K562 (cell line): Measurements from ENCODE around the gene CD37. TPM values are rescaled to one million over a fixed set of nuclear protein-coding genes. Genes with fewer than 3 reads are reported as not detected.

Source experiments
- ATAC-seq: fragments of 200-7000 bp; cut with Tn5 transposase; 3 replicates; pipeline ENCODE4 v1.9.1; 2020; ENCODE audit warnings: moderate library complexity
- BruUV-seq: library from RNA; stranded (reverse); fragments of 400-500 nt; replicated peaks from 2 replicates; lab custom pipeline; 2021; lab: Mats Ljungman, UMichigan
- CTCF ChIA-PET: fragments of 300-600 bp; formaldehyde crosslinking; extraction: SDS; loops from one replicate; lab custom pipeline; 2021; ENCODE audit warnings: low intra/inter-chr PET ratio; lab: Yijun Ruan, JAX
- POLR2A ChIA-PET: fragments of 300-600, 350-650 bp; sonication (Branson Sonifier 250); formaldehyde crosslinking; extraction: SDS; loops from one replicate; lab custom pipeline; 2021; ENCODE audit warnings: antibody characterized with exemption, inconsistent platforms; lab: Yijun Ruan, JAX
- DNase-seq, 4 experiments: peaks; one replicate each; pipeline versions ENCODE4 v3.0.0 to v3.0.0-alpha.2; 2011 to 2018; ENCODE audit warnings: low spot score in 3 of 4, mixed read lengths in 3 of 4; ENCODE audit errors: extremely low read depth in 1 of 4
- FAIRE-seq: peaks from 2 replicates; lab custom pipeline; 2011; peaks lifted over from hg19 to GRCh38; lab: Jason Lieb, UNC
- H2AFZ ChIP-seq: 2 replicates; pipeline ENCODE4 v1.6.0; 2011; ENCODE audit warnings: low read depth, low read length, control low read depth, inconsistent platforms
- H3K27ac ChIP-seq: fragments of 200-600 bp; 3 replicates; pipeline ENCODE4 v1.8.0; 2011; ENCODE audit warnings: low read depth, mild to moderate bottlenecking, control low read depth, inconsistent platforms, low read length, moderate library complexity, mixed read lengths; ENCODE audit errors: extremely low read depth
- H3K27me3 ChIP-seq, 2 experiments: fragments of 300-600 bp in 1 of 2; 2 replicates in 1 of 2; 3 replicates in 1 of 2; pipeline versions ENCODE4 v1.6.0 to v1.8.0; 2011; ENCODE audit warnings: inconsistent platforms in 2 of 2, low read length in 2 of 2, mild to moderate bottlenecking in 1 of 2, mixed read lengths in 1 of 2, moderate library complexity in 1 of 2; ENCODE audit not compliant: control insufficient read depth in 2 of 2, insufficient read depth in 2 of 2
- H3K36me3 ChIP-seq: fragments of 300-600 bp; 3 replicates; pipeline ENCODE4 v1.8.0; 2011; ENCODE audit warnings: mild to moderate bottlenecking, low read length, inconsistent platforms; ENCODE audit not compliant: control insufficient read depth, insufficient read depth
- H3K4me1 ChIP-seq, 2 experiments: fragments of 200-600 bp in 1 of 2; replicated peaks in 1 of 2; 2 replicates in 1 of 2; 3 replicates in 1 of 2; pipeline versions ENCODE4 v1.5.1 to v1.8.0; 2011; ENCODE audit warnings: inconsistent platforms in 2 of 2, low read length in 2 of 2, mild to moderate bottlenecking in 1 of 2, mixed read lengths in 1 of 2, moderate library complexity in 1 of 2; ENCODE audit not compliant: control insufficient read depth in 2 of 2, insufficient read depth in 2 of 2
- H3K4me2 ChIP-seq: 2 replicates; pipeline ENCODE4 v1.6.1; 2011; ENCODE audit warnings: low read length, control low read depth, inconsistent platforms, mixed read lengths; ENCODE audit not compliant: insufficient read depth
- H3K4me3 ChIP-seq: fragments of 200-600 bp; sonication (generic), shearing (Covaris generic); 2 replicates; pipeline ENCODE4 v1.5.1; 2016; ENCODE audit warnings: control low read depth, inconsistent platforms
- H3K79me2 ChIP-seq: fragments of 200-600 bp; 3 replicates; pipeline ENCODE4 v1.8.0; 2011; ENCODE audit warnings: low read length, inconsistent platforms; ENCODE audit not compliant: control insufficient read depth, insufficient read depth
- H3K9ac ChIP-seq, 2 experiments: 2 replicates each; pipeline versions ENCODE4 v1.6.0 to v1.6.1; 2011; ENCODE audit warnings: low read depth in 2 of 2, low read length in 2 of 2, control low read depth in 1 of 2, inconsistent platforms in 1 of 2, mild to moderate bottlenecking in 1 of 2, mixed read lengths in 1 of 2; ENCODE audit not compliant: insufficient read depth in 1 of 2
- H3K9me1 ChIP-seq: one replicate; pipeline ENCODE4 v1.6.0; 2011; ENCODE audit warnings: inconsistent platforms, mild to moderate bottlenecking, low read length, moderate library complexity; ENCODE audit not compliant: control insufficient read depth, insufficient read depth
- H3K9me3 ChIP-seq: replicated peaks from 2 replicates; pipeline ENCODE4 v1.5.1; 2011; ENCODE audit warnings: low read depth, low read length, inconsistent platforms; ENCODE audit not compliant: control insufficient read depth, insufficient read depth
- H4K20me1 ChIP-seq: replicated peaks from 2 replicates; pipeline ENCODE4 v1.6.1; 2011; ENCODE audit warnings: low read length, inconsistent platforms, mixed read lengths; ENCODE audit not compliant: control insufficient read depth, insufficient read depth
- CCNT2 ChIP-seq: IDR thresholded peaks from 2 replicates; pipeline ENCODE4 v1.6.1; 2011; ENCODE audit warnings: borderline replicate concordance, low read depth, mild to moderate bottlenecking, moderate library complexity, mixed read lengths, low read length; ENCODE audit not compliant: insufficient read length; ENCODE audit errors: extremely low read depth
- CREBBP ChIP-seq: IDR thresholded peaks from one replicate; pipeline ENCODE4 v1.6.1; 2012; ENCODE audit warnings: low read depth, mild to moderate bottlenecking, control low read depth, inconsistent platforms, low read length
- DPF2 ChIP-seq: fragments of 450-650 bp; IDR thresholded peaks from 2 replicates; pipeline ENCODE4 v1.6.1; 2016
- E2F6 ChIP-seq, 2 experiments: IDR thresholded peaks; 2 replicates each; pipeline ENCODE4 v1.6.1; 2011; ENCODE audit warnings: borderline replicate concordance in 1 of 2, control low read depth in 1 of 2, low read depth in 1 of 2, low read length in 1 of 2, mild to moderate bottlenecking in 1 of 2, mixed read lengths in 1 of 2, moderate library complexity in 1 of 2; ENCODE audit not compliant: insufficient read depth in 1 of 2, insufficient read length in 1 of 2, poor library complexity in 1 of 2, severe bottlenecking in 1 of 2; ENCODE audit errors: extremely low read depth in 1 of 2
- HLTF ChIP-seq: fragments of 450-650 bp; IDR thresholded peaks from 2 replicates; pipeline ENCODE4 v1.6.1; 2016
- IRF2 ChIP-seq: sonication (generic); formaldehyde crosslinking; IDR thresholded peaks from 2 replicates; pipeline ENCODE4 v1.8.1; 2022; ENCODE audit warnings: mild to moderate bottlenecking, missing genetic modification reagents
- KLF16 ChIP-seq: IDR thresholded peaks from 2 replicates; pipeline ENCODE4 v1.6.1; 2016; ENCODE audit warnings: antibody characterized with exemption
- LCOR ChIP-seq: sonication (generic); formaldehyde crosslinking; IDR thresholded peaks from 2 replicates; pipeline ENCODE4 v1.8.0; 2022; ENCODE audit warnings: mild to moderate bottlenecking, missing genetic modification reagents
- PCBP2 ChIP-seq: fragments of 200-400 bp; formaldehyde crosslinking; IDR thresholded peaks from 2 replicates; pipeline ENCODE4 v1.6.1; 2018; ENCODE audit warnings: low read length, low read depth, mild to moderate bottlenecking, moderate library complexity; ENCODE audit not compliant: poor library complexity, severe bottlenecking
- PHF21A ChIP-seq: fragments of 450-650 bp; IDR thresholded peaks from 2 replicates; pipeline ENCODE4 v1.6.1; 2017; ENCODE audit warnings: low read depth, borderline replicate concordance
- PHTF2 ChIP-seq: fragments of 250-450 bp; sonication (Bioruptor Pico); IDR thresholded peaks from 2 replicates; pipeline ENCODE4 v1.5.0; 2021; ENCODE audit warnings: mild to moderate bottlenecking
- PPARD ChIP-seq: fragments of 250-450 bp; sonication (Bioruptor Pico); IDR thresholded peaks from 2 replicates; pipeline ENCODE4 v1.8.0; 2022; ENCODE audit warnings: inconsistent platforms, mild to moderate bottlenecking, moderate library complexity
- RBFOX2 ChIP-seq: fragments of 200-400 bp; formaldehyde crosslinking; IDR thresholded peaks from 2 replicates; pipeline ENCODE4 v1.6.1; 2017; ENCODE audit warnings: low read depth, mild to moderate bottlenecking, low read length, moderate library complexity
- SP2 ChIP-seq: IDR thresholded peaks from 2 replicates; pipeline ENCODE4 v1.6.1; 2011; ENCODE audit warnings: mild to moderate bottlenecking, low read depth, low read length, moderate library complexity; ENCODE audit not compliant: poor library complexity, severe bottlenecking; ENCODE audit errors: extremely low read depth
- SRF ChIP-seq, 2 experiments: fragments of 250-450, 450-650 bp in 1 of 2; sonication (Bioruptor Pico) in 1 of 2; sonication (generic) in 1 of 2; formaldehyde crosslinking; IDR thresholded peaks; 2 replicates each; pipeline versions ENCODE4 v1.5.0 to v1.5.1; 2020 to 2022; ENCODE audit warnings: mild to moderate bottlenecking in 1 of 2, missing genetic modification reagents in 1 of 2
- TCF7L2 ChIP-seq: fragments of 150-350 bp; IDR thresholded peaks from 2 replicates; pipeline ENCODE4 v1.6.1; 2016; ENCODE audit warnings: low read depth, mild to moderate bottlenecking, low read length, moderate library complexity
- YBX1 ChIP-seq: fragments of 450-650 bp; IDR thresholded peaks from 2 replicates; pipeline ENCODE4 v1.7.1; 2016; ENCODE audit warnings: mild to moderate bottlenecking
- ZNF75A ChIP-seq: fragments of 450-650 bp; formaldehyde crosslinking; IDR thresholded peaks from 2 replicates; pipeline ENCODE4 v1.4.0; 2020; ENCODE audit warnings: mild to moderate bottlenecking
- ZNF764 ChIP-seq: fragments of 250-450 bp; sonication (Bioruptor Pico); IDR thresholded peaks from 2 replicates; pipeline ENCODE4 v1.4.0; 2020; ENCODE audit warnings: low read depth, mild to moderate bottlenecking, moderate library complexity
- WGBS: fragments of 100-300 bp; shearing (Covaris generic); methylation state at CpG from one replicate; pipeline ENCODE4 v1.1.6; 2016; ENCODE audit warnings: low coverage, mixed read lengths; ENCODE audit not compliant: insufficient coverage; ENCODE audit errors: missing lambda C conversion rate; 5-methylcytosine and 5-hydroxymethylcytosine counted together
- in situ Hi-C: fragments of 300-500 bp; cut with MboI; formaldehyde crosslinking; loops from 4 replicates; pipeline ENCODE4 v1.15.0; 2018; ENCODE audit warnings: inconsistent platforms, mixed read lengths
- intact Hi-C: fragments of 100-400 bp; cut with micrococcal nuclease; formaldehyde crosslinking; loops from 2 replicates; pipeline ENCODE4 v1.14.2; 2022
- polyA plus RNA-seq, 8 experiments: library from polyadenylated mRNA; depleted of rRNA in 4 of 8; stranded (reverse) in 5 of 8; unstranded in 3 of 8; fragments of >200 nt; fragmentation: Nextera tagmentation in 2 of 8; fragmentation: Illumina TruSeq in 1 of 8; extraction: Ambion mirVana in 2 of 8; extraction: Trizol in 1 of 8; gene quantifications; 2 replicates each; pipeline versions ENCODE4 v1.2.1 to v1.2.3, GENCODE V29; 2011 to 2014; ENCODE audit warnings: inconsistent platforms in 1 of 8, missing spikeins in 1 of 8
- total RNA-seq, 7 experiments: library from RNA; depleted of rRNA in 6 of 7; stranded (reverse); fragments of >200 nt in 6 of 7; fragmentation: Illumina TruSeq in 2 of 7; extraction: Trizol in 2 of 7; gene quantifications; 2 replicates each; pipeline versions ENCODE4 v1.2.1 to v1.2.3, GENCODE V29; 2011 to 2021; ENCODE audit warnings: low replicate concordance in 1 of 7
- TF ChIP-seq, protein P1 (sequence below): fragments of 450-650 bp; formaldehyde crosslinking; conservative IDR thresholded peaks from 2 replicates; pipeline ENCODE4 v1.4.0; 2022; ENCODE audit warnings: mild to moderate bottlenecking, missing genetic modification characterization
- TF ChIP-seq, protein P2 (sequence below): sonication (generic); formaldehyde crosslinking; IDR thresholded peaks from 2 replicates; pipeline ENCODE4 v1.8.1; 2022; ENCODE audit warnings: missing genetic modification reagents

CD37 gene
- total and polyA plus RNA-seq, 9 of the 15 experiments (the other 6 are each of a cell fraction or from before 2014, with no cell fraction given), result 2.5 to 19.0 (median 7.4) TPM

DNA sequence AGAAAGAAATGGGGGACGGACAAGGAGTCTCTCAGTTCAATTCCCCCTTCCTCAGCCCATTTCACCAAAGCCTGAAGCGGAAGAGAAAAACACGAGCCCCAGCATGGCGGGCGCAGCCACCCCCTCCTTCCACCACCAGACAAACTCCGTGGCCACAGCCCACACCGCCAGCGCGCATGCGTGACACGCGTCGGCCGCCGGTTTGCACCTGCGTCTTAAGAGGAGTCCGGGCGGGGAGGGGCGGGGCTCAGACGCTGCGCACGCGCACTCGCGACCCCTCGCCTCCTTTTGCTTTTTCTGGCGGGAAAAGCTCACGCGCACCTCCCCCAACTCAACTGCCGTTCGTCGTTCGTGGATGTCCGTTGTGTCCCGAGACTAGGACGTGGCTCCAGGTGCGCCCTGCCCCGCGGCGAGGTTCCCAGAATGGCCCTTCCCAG lies 52.7 kb downstream of the CD37 start, which contains the start of gene KASH5:
TSS of gene KASH5 (plus strand) at position 314 of the 437 bp plus-strand sequence. CDS start 2,635 bp downstream, outside the sequence.
- CTCF ChIA-PET, result interaction anchor here (0.7 kb wide), 1 partner anchor 56 kb away, joined by 5 read pairs; no protein-coding TSS in a partner anchor
- DNase-seq (peak; percentile 85 to 90 (median 86)), ATAC-seq (peak; percentile 65), FAIRE-seq (peak; percentile 51)
- H3K27me3 ChIP-seq, result no peaks in the 10 kb centered on the region
- peak within 1 kb of the TSS; percentile 65 to 81 for H3K9ac ChIP-seq
- H3K9me3 ChIP-seq, result peaks cover 3% of the 10 kb centered on the region; the same call in 1 of the 2 replicates
- no peak within 1 kb of the TSS for H3K4me3 ChIP-seq
- intact Hi-C loops (no loop called here), in situ Hi-C loops (no loop called here)
- peaks cover 7 to 37% of the 10 kb centered on the region in 2 experiments; a peak in 4 of 5 replicates for H3K4me1 ChIP-seq
- peak within 1 kb of the TSS; percentile 74 for H2AFZ ChIP-seq
- H3K27ac ChIP-seq, result peak within 1 kb of the TSS; percentile 85
- no peaks in the 10 kb centered on the region for H3K9me1 ChIP-seq
- H3K79me2 ChIP-seq, result no peaks in the 10 kb centered on the region
- no peaks in the 10 kb centered on the region for H4K20me1 ChIP-seq
- H3K36me3 ChIP-seq, result no peaks in the 10 kb centered on the region
- POLR2A ChIA-PET, result interaction anchor here (0.8 kb wide), 1 partner anchor 12 kb away, joined by 4 read pairs; no protein-coding TSS in a partner anchor
- 36% methylated on average over 13 of the region's 40 CpGs for WGBS
- H3K4me2 ChIP-seq, result peak within 1 kb of the TSS; percentile 53
- BruUV-seq, result no TSS peak
- no peak for TF ChIP-seq CCNT2
- TF ChIP-seq PCBP2, result no peak
- TF ChIP-seq ZNF75A (CRISPR knock-in tag), result no peak
- no peak for TF ChIP-seq TCF7L2
- no peak for TF ChIP-seq HLTF
- TF ChIP-seq PPARD (CRISPR knock-in tag), result no peak
- no peak for TF ChIP-seq KLF16
- TF ChIP-seq PHTF2, result no peak
- TF ChIP-seq SP2, result no peak
- peak; percentile 75 for TF ChIP-seq RBFOX2
- TF ChIP-seq E2F6 (IDR thresholded peaks at IDR 0.05; ENCODE audit: borderline replicate concordance in 1 of 2, extremely low read depth in 1 of 2, insufficient read depth in 1 of 2, insufficient read length in 1 of 2, low read depth in 1 of 2, low read length in 1 of 2, poor library complexity in 1 of 2, severe bottlenecking in 1 of 2), result peak; percentile 96 to 97
- no peak for TF ChIP-seq LCOR (CRISPR knock-in tag)
- TF ChIP-seq, protein P1, sequence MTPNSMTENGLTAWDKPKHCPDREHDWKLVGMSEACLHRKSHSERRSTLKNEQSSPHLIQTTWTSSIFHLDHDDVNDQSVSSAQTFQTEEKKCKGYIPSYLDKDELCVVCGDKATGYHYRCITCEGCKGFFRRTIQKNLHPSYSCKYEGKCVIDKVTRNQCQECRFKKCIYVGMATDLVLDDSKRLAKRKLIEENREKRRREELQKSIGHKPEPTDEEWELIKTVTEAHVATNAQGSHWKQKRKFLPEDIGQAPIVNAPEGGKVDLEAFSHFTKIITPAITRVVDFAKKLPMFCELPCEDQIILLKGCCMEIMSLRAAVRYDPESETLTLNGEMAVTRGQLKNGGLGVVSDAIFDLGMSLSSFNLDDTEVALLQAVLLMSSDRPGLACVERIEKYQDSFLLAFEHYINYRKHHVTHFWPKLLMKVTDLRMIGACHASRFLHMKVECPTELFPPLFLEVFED (CRISPR knock-in tag), result no peak
- TF ChIP-seq PHF21A, result no peak
- TF ChIP-seq, protein P2, sequence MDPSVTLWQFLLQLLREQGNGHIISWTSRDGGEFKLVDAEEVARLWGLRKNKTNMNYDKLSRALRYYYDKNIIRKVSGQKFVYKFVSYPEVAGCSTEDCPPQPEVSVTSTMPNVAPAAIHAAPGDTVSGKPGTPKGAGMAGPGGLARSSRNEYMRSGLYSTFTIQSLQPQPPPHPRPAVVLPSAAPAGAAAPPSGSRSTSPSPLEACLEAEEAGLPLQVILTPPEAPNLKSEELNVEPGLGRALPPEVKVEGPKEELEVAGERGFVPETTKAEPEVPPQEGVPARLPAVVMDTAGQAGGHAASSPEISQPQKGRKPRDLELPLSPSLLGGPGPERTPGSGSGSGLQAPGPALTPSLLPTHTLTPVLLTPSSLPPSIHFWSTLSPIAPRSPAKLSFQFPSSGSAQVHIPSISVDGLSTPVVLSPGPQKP, result no peak
- no peak for TF ChIP-seq CREBBP
- TF ChIP-seq YBX1, result no peak
- no peak for TF ChIP-seq IRF2 (CRISPR knock-in tag)
- TF ChIP-seq SRF (CRISPR knock-in tag; IDR thresholded peaks at IDR 0.05), result no peak
- TF ChIP-seq DPF2, result no peak
- no peak for TF ChIP-seq ZNF764 (CRISPR knock-in tag)
